K562 (cell line): ENCODE data around the gene LMAN2L. TPM values are rescaled to one million over a fixed set of nuclear protein-coding genes. Genes with fewer than 3 reads are reported as not detected.
A peak's percentile ranks its signal among the peaks of the same experiment; 100 is the strongest.

Experiments
- ATAC-seq: fragments of 200-7000 bp; cut with Tn5 transposase; 3 replicates; pipeline ENCODE4 v1.9.1; 2020; ENCODE audit warnings: moderate library complexity
- BruUV-seq: library from RNA; stranded (reverse); fragments of 400-500 nt; replicated peaks from 2 replicates; lab custom pipeline; 2021; lab: Mats Ljungman, UMichigan
- CTCF ChIA-PET: fragments of 300-600 bp; formaldehyde crosslinking; extraction: SDS; loops from one replicate; lab custom pipeline; 2021; ENCODE audit warnings: low intra/inter-chr PET ratio; lab: Yijun Ruan, JAX
- POLR2A ChIA-PET: fragments of 300-600, 350-650 bp; sonication (Branson Sonifier 250); formaldehyde crosslinking; extraction: SDS; loops from one replicate; lab custom pipeline; 2021; ENCODE audit warnings: antibody characterized with exemption, inconsistent platforms; lab: Yijun Ruan, JAX
- DNase-seq, 4 experiments: peaks; one replicate each; pipeline versions ENCODE4 v3.0.0 to v3.0.0-alpha.2; 2011 to 2018; ENCODE audit warnings: low spot score in 3 of 4, mixed read lengths in 3 of 4; ENCODE audit errors: extremely low read depth in 1 of 4
- FAIRE-seq: peaks from 2 replicates; lab custom pipeline; 2011; peaks lifted over from hg19 to GRCh38; lab: Jason Lieb, UNC
- H2AFZ ChIP-seq: 2 replicates; pipeline ENCODE4 v1.6.0; 2011; ENCODE audit warnings: low read depth, low read length, control low read depth, inconsistent platforms
- H3K27ac ChIP-seq: fragments of 200-600 bp; 3 replicates; pipeline ENCODE4 v1.8.0; 2011; ENCODE audit warnings: low read depth, mild to moderate bottlenecking, control low read depth, inconsistent platforms, low read length, moderate library complexity, mixed read lengths; ENCODE audit errors: extremely low read depth
- H3K27me3 ChIP-seq, 2 experiments: fragments of 300-600 bp in 1 of 2; 2 replicates in 1 of 2; 3 replicates in 1 of 2; pipeline versions ENCODE4 v1.6.0 to v1.8.0; 2011; ENCODE audit warnings: inconsistent platforms in 2 of 2, low read length in 2 of 2, mild to moderate bottlenecking in 1 of 2, mixed read lengths in 1 of 2, moderate library complexity in 1 of 2; ENCODE audit not compliant: control insufficient read depth in 2 of 2, insufficient read depth in 2 of 2
- H3K36me3 ChIP-seq: fragments of 300-600 bp; 3 replicates; pipeline ENCODE4 v1.8.0; 2011; ENCODE audit warnings: mild to moderate bottlenecking, low read length, inconsistent platforms; ENCODE audit not compliant: control insufficient read depth, insufficient read depth
- H3K4me1 ChIP-seq, 2 experiments: fragments of 200-600 bp in 1 of 2; replicated peaks in 1 of 2; 2 replicates in 1 of 2; 3 replicates in 1 of 2; pipeline versions ENCODE4 v1.5.1 to v1.8.0; 2011; ENCODE audit warnings: inconsistent platforms in 2 of 2, low read length in 2 of 2, mild to moderate bottlenecking in 1 of 2, mixed read lengths in 1 of 2, moderate library complexity in 1 of 2; ENCODE audit not compliant: control insufficient read depth in 2 of 2, insufficient read depth in 2 of 2
- H3K4me2 ChIP-seq: 2 replicates; pipeline ENCODE4 v1.6.1; 2011; ENCODE audit warnings: low read length, control low read depth, inconsistent platforms, mixed read lengths; ENCODE audit not compliant: insufficient read depth
- H3K4me3 ChIP-seq: fragments of 200-600 bp; sonication (generic), shearing (Covaris generic); 2 replicates; pipeline ENCODE4 v1.5.1; 2016; ENCODE audit warnings: control low read depth, inconsistent platforms
- H3K79me2 ChIP-seq: fragments of 200-600 bp; 3 replicates; pipeline ENCODE4 v1.8.0; 2011; ENCODE audit warnings: low read length, inconsistent platforms; ENCODE audit not compliant: control insufficient read depth, insufficient read depth
- H3K9ac ChIP-seq, 2 experiments: 2 replicates each; pipeline versions ENCODE4 v1.6.0 to v1.6.1; 2011; ENCODE audit warnings: low read depth in 2 of 2, low read length in 2 of 2, control low read depth in 1 of 2, inconsistent platforms in 1 of 2, mild to moderate bottlenecking in 1 of 2, mixed read lengths in 1 of 2; ENCODE audit not compliant: insufficient read depth in 1 of 2
- H3K9me1 ChIP-seq: one replicate; pipeline ENCODE4 v1.6.0; 2011; ENCODE audit warnings: inconsistent platforms, mild to moderate bottlenecking, low read length, moderate library complexity; ENCODE audit not compliant: control insufficient read depth, insufficient read depth
- H3K9me3 ChIP-seq: replicated peaks from 2 replicates; pipeline ENCODE4 v1.5.1; 2011; ENCODE audit warnings: low read depth, low read length, inconsistent platforms; ENCODE audit not compliant: control insufficient read depth, insufficient read depth
- H4K20me1 ChIP-seq: replicated peaks from 2 replicates; pipeline ENCODE4 v1.6.1; 2011; ENCODE audit warnings: low read length, inconsistent platforms, mixed read lengths; ENCODE audit not compliant: control insufficient read depth, insufficient read depth
- ASH1L ChIP-seq: fragments of 450-650 bp; IDR thresholded peaks from 2 replicates; pipeline ENCODE4 v1.6.1; 2018; ENCODE audit warnings: borderline replicate concordance, mild to moderate bottlenecking, low read depth; ENCODE audit not compliant: partially characterized antibody
- ATF4 ChIP-seq: fragments of 450-650 bp; formaldehyde crosslinking; IDR thresholded peaks from 2 replicates; pipeline ENCODE4 v1.4.0; 2022; ENCODE audit warnings: mild to moderate bottlenecking, moderate library complexity
- BHLHE40 ChIP-seq: IDR thresholded peaks from 2 replicates; pipeline ENCODE4 v1.6.1; 2011; ENCODE audit warnings: low read length, improper control_type of control experiment
- EHMT2 ChIP-seq: fragments of 450-650 bp; IDR thresholded peaks from 2 replicates; pipeline ENCODE4 v1.6.1; 2018; ENCODE audit warnings: antibody characterized with exemption
- HCFC1 ChIP-seq: IDR thresholded peaks from 2 replicates; pipeline ENCODE4 v1.6.1; 2012; ENCODE audit warnings: low read depth, low read length, improper control_type of control experiment
- KLF6 ChIP-seq: fragments of 250-450 bp; sonication (Bioruptor Pico); IDR thresholded peaks from 2 replicates; pipeline ENCODE4 v1.4.0; 2020; ENCODE audit warnings: mild to moderate bottlenecking, moderate library complexity, borderline replicate concordance
- L3MBTL2 ChIP-seq: fragments of 450-650 bp; IDR thresholded peaks from 2 replicates; pipeline ENCODE4 v1.6.1; 2016; ENCODE audit warnings: mild to moderate bottlenecking, moderate library complexity
- NCOA4 ChIP-seq: fragments of 450-650 bp; IDR thresholded peaks from 2 replicates; pipeline ENCODE4 v1.6.1; 2018; ENCODE audit warnings: mild to moderate bottlenecking; ENCODE audit not compliant: partially characterized antibody
- NFE2 ChIP-seq: IDR thresholded peaks from 2 replicates; pipeline ENCODE4 v1.6.1; 2014; ENCODE audit warnings: antibody characterized with exemption, low read depth
- NR2C1 ChIP-seq, 2 experiments: fragments of 450-650 bp; IDR thresholded peaks; 2 replicates each; pipeline ENCODE4 v1.6.1; 2017; ENCODE audit warnings: mild to moderate bottlenecking in 2 of 2, antibody characterized with exemption in 1 of 2, inconsistent platforms in 1 of 2, missing compliant biosample characterization in 1 of 2, missing genetic modification characterization in 1 of 2
- PHB ChIP-seq: fragments of 250-450 bp; sonication (Bioruptor Pico); IDR thresholded peaks from 2 replicates; pipeline ENCODE4 v1.5.0; 2021
- POLR2G ChIP-seq: fragments of 200-400 bp; formaldehyde crosslinking; IDR thresholded peaks from 2 replicates; pipeline ENCODE4 v1.6.1; 2017; ENCODE audit warnings: low read depth, mild to moderate bottlenecking, antibody characterized with exemption, low read length, moderate library complexity
- PPARD ChIP-seq: fragments of 250-450 bp; sonication (Bioruptor Pico); IDR thresholded peaks from 2 replicates; pipeline ENCODE4 v1.8.0; 2022; ENCODE audit warnings: inconsistent platforms, mild to moderate bottlenecking, moderate library complexity
- SLC30A9 ChIP-seq: fragments of 250-450 bp; sonication (Bioruptor Pico); IDR thresholded peaks from 2 replicates; pipeline ENCODE4 v1.8.0; 2022; ENCODE audit warnings: mild to moderate bottlenecking, moderate library complexity
- SMARCA5 ChIP-seq: fragments of 450-650 bp; IDR thresholded peaks from 2 replicates; pipeline ENCODE4 v1.6.1; 2016
- SP1 ChIP-seq: sonication (generic); formaldehyde crosslinking; IDR thresholded peaks from 2 replicates; pipeline ENCODE4 v1.8.1; 2022; ENCODE audit warnings: mild to moderate bottlenecking, missing genetic modification reagents
- TAF7 ChIP-seq: fragments of 450-650 bp; IDR thresholded peaks from 2 replicates; pipeline ENCODE4 v1.6.1; 2016; ENCODE audit warnings: missing genetic modification characterization, missing compliant biosample characterization
- TSHZ1 ChIP-seq: fragments of 250-450 bp; sonication (Bioruptor Pico); IDR thresholded peaks from 2 replicates; pipeline ENCODE4 v1.4.0; 2020; ENCODE audit warnings: mild to moderate bottlenecking, moderate library complexity
- ZNF561 ChIP-seq: fragments of 450-650 bp; formaldehyde crosslinking; conservative IDR thresholded peaks from 2 replicates; pipeline ENCODE4 v1.4.0; 2020; ENCODE audit warnings: mild to moderate bottlenecking, moderate library complexity
- ZZZ3 ChIP-seq: fragments of 450-650 bp; IDR thresholded peaks from 2 replicates; pipeline ENCODE4 v1.6.1; 2016; ENCODE audit warnings: antibody characterized with exemption, mild to moderate bottlenecking, moderate library complexity
- WGBS: fragments of 100-300 bp; shearing (Covaris generic); methylation state at CpG from one replicate; pipeline ENCODE4 v1.1.6; 2016; ENCODE audit warnings: low coverage, mixed read lengths; ENCODE audit not compliant: insufficient coverage; ENCODE audit errors: missing lambda C conversion rate; 5-methylcytosine and 5-hydroxymethylcytosine counted together
- in situ Hi-C: fragments of 300-500 bp; cut with MboI; formaldehyde crosslinking; loops from 4 replicates; pipeline ENCODE4 v1.15.0; 2018; ENCODE audit warnings: inconsistent platforms, mixed read lengths
- intact Hi-C: fragments of 100-400 bp; cut with micrococcal nuclease; formaldehyde crosslinking; loops from 2 replicates; pipeline ENCODE4 v1.14.2; 2022
- polyA plus RNA-seq, 8 experiments: library from polyadenylated mRNA; depleted of rRNA in 4 of 8; stranded (reverse) in 5 of 8; unstranded in 3 of 8; fragments of >200 nt; fragmentation: Nextera tagmentation in 2 of 8; fragmentation: Illumina TruSeq in 1 of 8; extraction: Ambion mirVana in 2 of 8; extraction: Trizol in 1 of 8; gene quantifications; 2 replicates each; pipeline versions ENCODE4 v1.2.1 to v1.2.3, GENCODE V29; 2011 to 2014; ENCODE audit warnings: inconsistent platforms in 1 of 8, missing spikeins in 1 of 8
- total RNA-seq, 7 experiments: library from RNA; depleted of rRNA in 6 of 7; stranded (reverse); fragments of >200 nt in 6 of 7; fragmentation: Illumina TruSeq in 2 of 7; extraction: Trizol in 2 of 7; gene quantifications; 2 replicates each; pipeline versions ENCODE4 v1.2.1 to v1.2.3, GENCODE V29; 2011 to 2021; ENCODE audit warnings: low replicate concordance in 1 of 7

The LMAN2L gene
- total and polyA plus RNA-seq, 9 of the 15 experiments (the other 6 are each of a cell fraction or from before 2014, with no cell fraction given) = 7.2 to 37.7 (median 12.5) TPM

- 52% methylated on average over 11 of the region's 11 CpGs for WGBS
- in situ Hi-C loops = no loop called here
- CTCF ChIA-PET = no interaction called here
Observed at GRCh38 chr2:96668771-96669170, 71.1 kb downstream of the LMAN2L start.

More at GRCh38 chr2:96668771-96669170, 71.1 kb downstream of the LMAN2L start:
- peaks cover 4% of the 10 kb centered on the region; the same call in 1 of the 2 replicates for H3K9me3 ChIP-seq
- H3K36me3 ChIP-seq = no peaks in the 10 kb centered on the region
- H3K27ac ChIP-seq = no peak overlapping the region
- H3K79me2 ChIP-seq = no peaks in the 10 kb centered on the region
- peaks cover 25 to 42% of the 10 kb centered on the region in 2 experiments for H3K27me3 ChIP-seq
- TF ChIP-seq BHLHE40 = no peak
- no peak for TF ChIP-seq SP1
- no peak for TF ChIP-seq PHB (CRISPR knock-in tag)
- TF ChIP-seq POLR2G = no peak
- no peak for TF ChIP-seq HCFC1
- no peak for TF ChIP-seq SLC30A9 (CRISPR knock-in tag)
- TF ChIP-seq TAF7 = no peak
- no peak for TF ChIP-seq EHMT2
- no peak for TF ChIP-seq ZNF561 (CRISPR knock-in tag)
- TF ChIP-seq NCOA4 = no peak
- no peak for TF ChIP-seq PPARD
- TF ChIP-seq NFE2 = no peak
- TF ChIP-seq TSHZ1 (CRISPR knock-in tag) = no peak
- no peak for TF ChIP-seq SMARCA5
- no peak for TF ChIP-seq ZZZ3
- TF ChIP-seq ASH1L = no peak
- TF ChIP-seq L3MBTL2 = no peak
- no peak for TF ChIP-seq NR2C1 (IDR thresholded peaks at IDR 0.05)
- no peak for TF ChIP-seq NR2C1 (tag; IDR thresholded peaks at IDR 0.05)
- no peak for TF ChIP-seq KLF6
- no peak for TF ChIP-seq ATF4 (CRISPR knock-in tag)
- intact Hi-C loops = no loop called here
- no peak for DNase-seq
- no peaks in the 10 kb centered on the region for H3K9me1 ChIP-seq
- H3K4me1 ChIP-seq = no peaks in the 10 kb centered on the region; a peak in 1 of 5 replicates
- H4K20me1 ChIP-seq = no peaks in the 10 kb centered on the region
- ATAC-seq = no peak; the same call in 2 of the 3 replicates
- peak overlapping the region in 1 of 2 experiments; percentile 36; a peak in 1 of 4 replicates for H3K9ac ChIP-seq
- BruUV-seq = no TSS peak
- peak overlapping the region; percentile 54; the same call in 1 of the 2 replicates for H2AFZ ChIP-seq
- POLR2A ChIA-PET = interaction anchor here (0.7 to 1.1 kb wide), 4 partner anchors 9 to 214 kb away, joined by 3 read pairs; no protein-coding TSS in a partner anchor
- H3K4me2 ChIP-seq = no peak overlapping the region
- FAIRE-seq = no peak
- H3K4me3 ChIP-seq = no peak overlapping the region
